Thyroid gland (tissue), 4 donors: ENCODE measurements around the gene SALL1.
A peak's percentile ranks its signal among the peaks of the same experiment; 100 is the strongest.

Experiments used
- CTCF ChIP-seq, 6 experiments: fragments of 200-600 bp in 3 of 6; fragments of 450-650 bp in 3 of 6; sonication (generic) in 3 of 6; IDR thresholded peaks; one replicate each; pipeline ENCODE4 v1.5.1; 2016 to 2019; ENCODE audit warnings: antibody characterized with exemption in 6 of 6, mild to moderate bottlenecking in 2 of 6, inconsistent platforms in 1 of 6, moderate library complexity in 1 of 6
- POLR2A ChIP-seq, 2 donors: fragments of 450-650 bp; IDR thresholded peaks; one replicate each; pipeline ENCODE4 v1.6.1; 2017; ENCODE audit warnings: antibody characterized with exemption in 2 of 2, mild to moderate bottlenecking in 2 of 2, moderate library complexity in 1 of 2

GRCh38 chr16:51146256-51146924 lies 4.7 kb downstream of the SALL1 start:
- peak in 4 of 6 experiments; percentile 25 to 61 (median 48) for TF ChIP-seq CTCF (IDR thresholded peaks at IDR 0.05)
- peak in 1 of 2 donors; percentile 8 for TF ChIP-seq POLR2A (IDR thresholded peaks at IDR 0.05)
